B cell (primary cell): ENCODE results near the gene ELFN1. TPM values are rescaled to one million over a fixed set of nuclear protein-coding genes. Genes with fewer than 3 reads are reported as not detected.

Experiments used
- ATAC-seq: fragments of 200-7000 bp; cut with Tn5 transposase; one replicate; pipeline ENCODE4 v1.10.0; 2021; ENCODE audit warnings: low read depth, mild to moderate bottlenecking, moderate number of reproducible peaks, moderate library complexity
- CTCF ChIA-PET: fragments of 350-600 bp; sonication (Branson Sonifier 250); formaldehyde crosslinking; loops from one replicate; lab custom pipeline; 2021; ENCODE audit warnings: antibody characterized with exemption, inconsistent platforms; lab: Charles Lee
- POLR2A ChIA-PET: fragments of 350-600 bp; sonication (Branson Sonifier 250); formaldehyde crosslinking; loops from one replicate; lab custom pipeline; 2021; ENCODE audit warnings: antibody characterized with exemption; lab: Charles Lee
- DNase-seq: peaks from one replicate; pipeline ENCODE4 v3.0.0; 2013
- H2AFZ ChIP-seq: 2 replicates; pipeline ENCODE4 v1.6.1; 2012; ENCODE audit warnings: mild to moderate bottlenecking, low read depth, low read length; ENCODE audit not compliant: insufficient read depth, poor library complexity, severe bottlenecking
- H3K27ac ChIP-seq, 2 donors: 1 replicate in 1 of 2; 2 replicates in 1 of 2; pipeline ENCODE4 v1.5.1; 2012 to 2013; ENCODE audit warnings: low read length in 2 of 2, mild to moderate bottlenecking in 2 of 2, moderate library complexity in 1 of 2
- H3K27me3 ChIP-seq, 4 experiments: fragments of 200-600 bp in 1 of 4; sonication (generic) in 1 of 4; replicated peaks in 1 of 4; 1 replicate in 2 of 4; 2 replicates in 2 of 4; pipeline versions ENCODE4 v1.6.1 to v1.7.0; 2013 to 2016; ENCODE audit warnings: low read length in 3 of 4, mild to moderate bottlenecking in 2 of 4, mixed read lengths in 1 of 4, moderate library complexity in 1 of 4; ENCODE audit not compliant: insufficient read depth in 4 of 4, control insufficient read depth in 3 of 4; ENCODE audit errors: control extremely low read depth in 1 of 4
- H3K36me3 ChIP-seq, 2 experiments: replicated peaks in 1 of 2; 1 replicate in 1 of 2; 2 replicates in 1 of 2; pipeline versions ENCODE4 v1.6.1 to v1.7.1; 2013; ENCODE audit warnings: low read length in 1 of 2; ENCODE audit not compliant: insufficient read depth in 2 of 2, control insufficient read depth in 1 of 2; ENCODE audit errors: control extremely low read depth in 1 of 2, extremely low read depth in 1 of 2
- H3K4me1 ChIP-seq, 2 donors: fragments of 200-600 bp in 1 of 2; sonication (generic) in 1 of 2; 1 replicate in 1 of 2; 2 replicates in 1 of 2; pipeline versions ENCODE4 v1.5.1 to v1.6.1; 2013 to 2017; ENCODE audit warnings: low read length in 2 of 2; ENCODE audit not compliant: control insufficient read depth in 2 of 2, insufficient read depth in 2 of 2
- H3K4me2 ChIP-seq: replicated peaks from 2 replicates; pipeline ENCODE3; 2012; ENCODE audit warnings: mild to moderate bottlenecking, low read depth, low read length; ENCODE audit not compliant: poor library complexity, severe bottlenecking
- H3K4me3 ChIP-seq, 5 experiments: fragments of 200-600 bp in 1 of 5; sonication (generic) in 1 of 5; 1 replicate in 3 of 5; 2 replicates in 2 of 5; pipeline versions ENCODE4 v1.5.1 to v1.7.0; 2011 to 2016; ENCODE audit warnings: low read length in 4 of 5, mild to moderate bottlenecking in 4 of 5, low read depth in 2 of 5, control low read depth in 1 of 5, moderate library complexity in 1 of 5; ENCODE audit not compliant: insufficient read depth in 1 of 5; ENCODE audit errors: control extremely low read depth in 1 of 5, extremely low read depth in 1 of 5
- H3K79me2 ChIP-seq: fragments of 200-600 bp; sonication (generic); one replicate; pipeline ENCODE4 v1.6.0; 2016; ENCODE audit warnings: low read length; ENCODE audit not compliant: control insufficient read depth, insufficient read depth
- H3K9ac ChIP-seq: fragments of 200-600 bp; sonication (generic); 2 replicates; pipeline ENCODE4 v1.6.1; 2017; ENCODE audit warnings: mild to moderate bottlenecking, low read length, moderate library complexity
- H3K9me3 ChIP-seq, 3 donors: one replicate each; pipeline versions ENCODE4 v1.6.1 to v1.7.1; 2013; ENCODE audit warnings: low read length in 2 of 3; ENCODE audit not compliant: control insufficient read depth in 2 of 3, insufficient read depth in 1 of 3; ENCODE audit errors: control extremely low read depth in 1 of 3
- H4K20me1 ChIP-seq: 2 replicates; pipeline ENCODE4 v1.6.0; 2012; ENCODE audit warnings: mild to moderate bottlenecking, low read length; ENCODE audit not compliant: insufficient read depth, control insufficient read depth, poor library complexity, severe bottlenecking
- H3K27ac Mint-ChIP-seq: one replicate; pipeline ENCODE4 v1.8.0; 2021; ENCODE audit warnings: mixed read lengths
- H3K27me3 Mint-ChIP-seq: one replicate; pipeline ENCODE4 v1.8.0; 2021; ENCODE audit warnings: mixed read lengths
- H3K4me1 Mint-ChIP-seq: one replicate; pipeline ENCODE4 v1.8.0; 2021; ENCODE audit warnings: mixed read lengths
- H3K4me3 Mint-ChIP-seq: one replicate; pipeline ENCODE4 v1.8.0; 2021; ENCODE audit warnings: mixed read lengths
- H3K9me3 Mint-ChIP-seq: one replicate; pipeline ENCODE4 v1.8.0; 2022; ENCODE audit warnings: mixed read lengths; ENCODE audit not compliant: insufficient read depth
- CTCF ChIP-seq: fragments of 200-600 bp; IDR thresholded peaks from one replicate; pipeline ENCODE4 v1.8.0; 2022; ENCODE audit warnings: antibody characterized with exemption, mild to moderate bottlenecking
- EZH2 ChIP-seq: IDR thresholded peaks from 2 replicates; pipeline ENCODE4 v1.6.1; 2012; ENCODE audit warnings: borderline replicate concordance, low read depth, mild to moderate bottlenecking, moderate library complexity, low read length; ENCODE audit not compliant: insufficient read depth, poor library complexity, severe bottlenecking
- WGBS: methylation state at CpG from one replicate; pipeline ENCODE4 v1.1.5; 2013; ENCODE audit warnings: missing lambda C conversion rate; ENCODE audit not compliant: insufficient coverage; 5-methylcytosine and 5-hydroxymethylcytosine counted together
- intact Hi-C: fragments of 100-400 bp; cut with micrococcal nuclease; formaldehyde crosslinking; loops from one replicate; pipeline ENCODE4 v1.10.0; 2022
- polyA plus RNA-seq: library from polyadenylated mRNA; depleted of rRNA; stranded (reverse); fragments of >200 nt; gene quantifications from 2 replicates; pipeline ENCODE4 v1.2.3, GENCODE V29; 2012
- total RNA-seq, 2 donors: library from RNA; stranded (reverse); fragments of 120-200 nt in 1 of 2; gene quantifications; 1 replicate in 1 of 2; 2 replicates in 1 of 2; pipeline versions ENCODE4 v1.2.3 to v1.2.4, GENCODE V29; 2013 to 2022

ELFN1 gene
- total and polyA plus RNA-seq, 2 donors (not counting 1 experiment from before 2014, with no cell fraction given), result 0.12 TPM; not detected in 1

GRCh38 chr7:1668396-1669063 lies 1.5 kb upstream of the ELFN1 start:
- Mint-ChIP-seq H3K4me1 (peaks cover 17% of the 10 kb centered on the region), H3K27me3 (peaks cover 30% of the 10 kb centered on the region), H3K27ac (no peak overlapping the region), H3K9me3 (no peaks in the 10 kb centered on the region), H3K4me3 (peak overlapping the region; percentile 51)
- WGBS, result 33% methylated on average over 20 of the region's 20 CpGs
- intact Hi-C loops, result loop anchor here (10.0 kb wide), 1 partner anchor 676 kb away; no protein-coding TSS in a partner anchor
- ChIA-PET CTCF (interaction anchor here (1.0 kb wide), 1 partner anchor 679 kb away, joined by 5 read pairs; no protein-coding TSS in a partner anchor), POLR2A (no interaction called here)
- Histone ChIP-seq H3K4me3 (no peak overlapping the region), H3K27me3 (peaks cover 0 to 67% (median 30%) of the 10 kb centered on the region in 4 experiments), H3K4me2 (peak overlapping the region; percentile 96), H4K20me1 (no peaks in the 10 kb centered on the region), H3K9ac (no peak overlapping the region), H3K27ac (no peak overlapping the region), H3K36me3 (no peaks in the 10 kb centered on the region), H3K79me2 (no peaks in the 10 kb centered on the region), H3K9me3 (peaks cover 0 to 11% (median 0%) of the 10 kb centered on the region in 3 donors), H3K4me1 (peaks cover 45% of the 10 kb centered on the region in 2 donors), H2AFZ (no peak overlapping the region)
- DNase-seq, result peak; percentile 27
- no peak for ATAC-seq
- no peak for TF ChIP-seq EZH2
- no peak for TF ChIP-seq CTCF
